Measurements from ENCODE around the gene SNAP29.

DNA sequence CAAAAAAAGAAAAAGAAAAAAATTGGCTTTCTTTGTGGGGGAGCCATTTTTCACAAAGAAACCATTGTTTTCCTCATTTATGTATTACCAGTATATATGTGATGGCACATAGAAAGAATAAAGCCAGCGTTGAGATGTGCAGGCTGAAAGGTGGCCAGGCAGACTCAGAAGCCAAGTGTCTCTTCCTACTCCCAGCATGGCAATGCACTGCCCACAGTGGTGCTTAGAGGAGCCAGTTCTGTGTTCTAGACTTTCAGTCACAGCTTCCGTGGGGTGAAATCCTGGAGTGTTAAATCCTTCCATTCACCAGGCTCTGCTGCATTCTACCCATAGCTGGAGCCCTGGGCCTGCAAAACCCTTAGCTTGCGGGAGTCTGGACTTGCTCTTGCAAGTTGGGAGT, 18.9 kb downstream of the SNAP29 start:
- TF ChIP-seq ZNF76 (tag by site-specific recombination; IDR thresholded peaks at IDR 0.05; ENCODE audit: borderline replicate concordance, low read depth) (no peak), ELK4 (IDR thresholded peaks at IDR 0.05; ENCODE audit: borderline replicate concordance, low read depth, low read length) (no peak), ZNF394 (tag by site-specific recombination; IDR thresholded peaks at IDR 0.05; ENCODE audit: borderline replicate concordance) (no peak), SP2 (tag by site-specific recombination; IDR thresholded peaks at IDR 0.05) (no peak), TCF7L2 (IDR thresholded peaks at IDR 0.05; ENCODE audit: borderline replicate concordance, low read depth, low read length) (no peak), REST (tag by site-specific recombination; IDR thresholded peaks at IDR 0.05) (no peak), ZNF549 (tag by site-specific recombination; IDR thresholded peaks at IDR 0.05) (no peak), PRDM1 (tag by site-specific recombination; IDR thresholded peaks at IDR 0.05) (no peak), SCRT2 (tag by site-specific recombination; IDR thresholded peaks at IDR 0.05) (no peak), ZNF266 (tag by site-specific recombination; IDR thresholded peaks at IDR 0.05; ENCODE audit: low read depth) (no peak), ZBTB49 (tag by site-specific recombination; IDR thresholded peaks at IDR 0.05; ENCODE audit: low read depth) (no peak), ZNF585B (tag by site-specific recombination; IDR thresholded peaks at IDR 0.05) (no peak), ZNF274 (IDR thresholded peaks at IDR 0.05; ENCODE audit: low read length) (no peak), ZNF274 (tag by site-specific recombination; IDR thresholded peaks at IDR 0.05; ENCODE audit: borderline replicate concordance) (no peak)
- TF ChIP-seq, protein P1, sequence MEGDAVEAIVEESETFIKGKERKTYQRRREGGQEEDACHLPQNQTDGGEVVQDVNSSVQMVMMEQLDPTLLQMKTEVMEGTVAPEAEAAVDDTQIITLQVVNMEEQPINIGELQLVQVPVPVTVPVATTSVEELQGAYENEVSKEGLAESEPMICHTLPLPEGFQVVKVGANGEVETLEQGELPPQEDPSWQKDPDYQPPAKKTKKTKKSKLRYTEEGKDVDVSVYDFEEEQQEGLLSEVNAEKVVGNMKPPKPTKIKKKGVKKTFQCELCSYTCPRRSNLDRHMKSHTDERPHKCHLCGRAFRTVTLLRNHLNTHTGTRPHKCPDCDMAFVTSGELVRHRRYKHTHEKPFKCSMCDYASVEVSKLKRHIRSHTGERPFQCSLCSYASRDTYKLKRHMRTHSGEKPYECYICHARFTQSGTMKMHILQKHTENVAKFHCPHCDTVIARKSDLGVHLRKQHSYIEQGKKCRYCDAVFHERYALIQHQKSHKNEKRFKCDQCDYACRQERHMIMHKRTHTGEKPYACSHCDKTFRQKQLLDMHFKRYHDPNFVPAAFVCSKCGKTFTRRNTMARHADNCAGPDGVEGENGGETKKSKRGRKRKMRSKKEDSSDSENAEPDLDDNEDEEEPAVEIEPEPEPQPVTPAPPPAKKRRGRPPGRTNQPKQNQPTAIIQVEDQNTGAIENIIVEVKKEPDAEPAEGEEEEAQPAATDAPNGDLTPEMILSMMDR (tag by site-specific recombination; IDR thresholded peaks at IDR 0.05): no peak
